ENCODE results near the gene FRMD4A.

FRMD4A gene

DNA sequence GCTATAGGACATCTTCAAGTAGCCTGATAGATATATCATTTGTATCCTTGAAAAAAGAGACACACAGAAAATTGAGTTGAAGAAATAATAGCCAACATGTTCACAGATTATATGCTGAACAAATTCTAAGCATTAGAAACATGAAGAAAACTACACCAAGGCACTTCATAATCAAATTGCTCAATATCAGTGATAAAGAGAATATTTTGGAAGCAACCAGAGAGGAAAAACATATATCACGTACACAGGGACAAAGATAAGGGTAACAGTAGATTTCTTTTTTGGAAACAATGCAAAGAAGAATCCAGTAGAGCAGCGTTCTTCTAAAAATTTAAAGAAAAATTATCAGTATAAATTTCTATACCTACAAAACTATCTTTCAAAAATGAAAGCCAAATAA is 6.0 kb upstream of the FRMD4A start:
- no peak for DNase-seq

DNA sequence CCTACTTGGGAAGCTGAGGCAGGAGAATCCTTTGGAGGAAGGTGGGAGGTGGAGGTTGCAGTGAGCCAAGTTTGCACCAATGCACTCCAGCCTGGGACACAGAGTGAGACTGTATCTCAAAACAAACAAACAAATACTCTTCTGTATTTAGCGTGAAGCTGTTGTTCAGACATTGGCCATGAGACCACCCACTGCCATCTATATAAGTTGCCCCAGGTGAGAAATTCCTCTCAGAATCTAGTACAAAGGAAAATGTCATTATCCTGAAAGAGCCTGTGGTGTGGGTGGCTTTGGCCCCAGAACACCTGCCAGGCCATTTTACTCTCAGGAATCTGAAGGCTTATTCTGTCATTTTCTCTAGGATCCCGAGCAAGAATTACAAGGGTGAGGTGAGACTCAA is 4.0 kb upstream of the FRMD4A start:
- no peak for DNase-seq

DNA sequence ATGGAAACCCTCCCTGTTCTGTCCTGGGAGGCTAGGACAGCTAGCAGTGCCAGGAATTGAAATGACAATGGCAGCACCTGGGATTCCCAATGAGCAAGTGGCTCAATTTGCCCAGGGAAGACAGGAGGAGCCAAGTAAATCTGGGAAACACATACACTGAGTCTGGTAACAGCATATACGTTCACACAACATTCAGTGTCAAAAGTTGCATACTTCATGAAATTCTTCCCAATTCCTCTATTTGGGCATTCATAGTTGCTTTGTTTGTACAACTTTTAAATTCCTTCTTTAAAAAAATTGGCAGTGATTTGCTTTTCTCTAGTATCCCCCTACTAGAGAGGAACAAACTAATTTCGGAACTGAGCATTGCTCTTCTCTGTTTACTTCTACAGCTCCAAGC is 2.9 kb upstream of the FRMD4A start:
- no peak for DNase-seq

DNA sequence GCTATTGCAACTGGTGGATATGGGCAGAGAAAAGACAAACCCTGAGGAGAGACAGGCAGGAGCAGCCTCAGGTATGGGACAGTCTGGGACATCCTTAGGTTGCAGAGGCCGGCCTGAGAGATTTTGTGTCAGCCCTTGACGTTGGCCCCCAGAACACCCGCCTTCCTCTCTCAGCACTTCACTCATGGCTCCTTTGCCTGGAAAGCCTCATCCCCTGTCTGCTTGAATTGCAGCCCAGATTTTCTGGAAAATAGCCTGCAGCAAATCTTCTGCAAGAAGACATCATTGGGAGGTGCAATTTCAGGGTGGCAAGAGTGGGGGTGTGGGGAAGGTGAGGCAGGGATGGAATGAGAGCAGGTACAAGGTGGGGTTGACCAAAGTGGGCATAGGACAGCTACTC is 2.2 kb upstream of the FRMD4A start:
- no peak for DNase-seq

DNA sequence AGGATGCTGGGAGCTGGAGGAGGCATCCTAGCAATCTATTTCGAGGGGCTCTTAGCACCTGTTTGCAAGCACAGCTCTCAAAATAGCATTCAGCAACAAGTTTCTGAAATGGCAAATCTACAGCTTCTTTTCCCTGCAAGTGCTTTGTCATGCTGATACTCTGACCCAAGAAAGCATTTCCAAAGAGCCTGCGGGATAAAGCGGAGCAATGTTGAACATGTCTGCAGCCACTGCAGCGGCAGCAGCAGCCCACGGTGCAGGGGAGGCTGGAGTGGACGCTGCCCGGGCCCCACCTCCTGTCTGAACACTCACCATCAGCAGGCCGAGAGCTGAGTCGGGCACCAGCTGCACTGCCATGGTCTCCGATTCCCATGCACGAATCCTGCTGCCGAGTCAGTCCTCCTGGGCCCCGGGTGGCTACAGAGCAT is 964 bp downstream of the FRMD4A start:
- no peak for DNase-seq

DNA sequence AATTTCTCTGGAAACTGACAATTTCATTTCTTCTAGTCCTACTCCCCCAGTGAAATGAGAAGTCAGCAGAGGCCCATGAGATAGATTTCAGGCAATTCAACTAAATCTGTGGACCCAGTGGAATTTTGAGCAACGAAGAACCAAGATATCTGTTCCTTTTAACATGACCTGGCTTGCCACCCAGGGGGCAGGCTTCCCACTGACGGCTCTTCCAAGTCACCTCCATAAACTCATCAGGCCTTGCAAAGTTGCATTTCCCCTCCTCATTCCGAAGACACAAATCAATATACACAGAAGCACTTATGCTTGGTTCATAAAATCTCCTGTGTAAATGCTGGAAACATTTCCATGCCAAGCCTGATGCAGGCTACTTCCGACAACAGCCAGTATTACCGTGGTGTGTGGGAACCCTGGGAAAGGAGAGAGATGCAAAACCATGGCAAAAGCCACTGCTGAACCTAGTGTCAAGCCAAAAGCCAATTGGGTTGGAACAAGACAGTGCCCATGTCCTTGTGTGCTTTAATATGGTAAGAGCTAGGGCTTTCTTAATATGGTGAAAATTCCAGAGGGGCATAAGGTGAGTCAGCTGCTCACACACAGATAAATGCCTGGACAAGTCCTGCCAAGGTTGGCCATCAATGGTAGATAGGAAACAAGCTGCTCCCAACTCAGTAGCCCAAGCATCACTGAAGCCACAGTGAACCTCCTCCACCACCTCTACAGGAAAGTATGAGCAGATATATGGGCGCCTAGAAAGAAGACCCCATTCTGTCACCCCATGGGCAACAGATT is 1.6 kb downstream of the FRMD4A start:
- no peak for DNase-seq

DNA sequence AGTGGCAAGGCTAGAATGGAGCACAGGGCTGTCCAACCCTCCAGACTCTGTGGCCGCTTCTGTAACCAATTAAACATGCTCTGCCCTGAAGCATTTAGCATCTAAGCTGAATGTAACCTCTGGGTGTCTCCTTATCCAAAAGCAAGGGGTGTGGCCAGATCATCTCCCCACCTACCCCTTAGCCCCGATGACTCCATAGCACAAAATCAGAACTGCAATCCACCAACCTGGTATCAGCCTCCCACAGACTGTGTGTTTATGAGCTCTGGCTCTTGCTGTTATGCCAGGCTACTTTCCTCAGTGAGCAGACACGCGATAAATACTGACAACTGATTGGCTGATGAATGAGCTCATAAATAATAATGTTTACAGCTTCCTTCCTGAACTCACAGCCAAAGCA is 3.2 kb downstream of the FRMD4A start:
- no peak for DNase-seq

DNA sequence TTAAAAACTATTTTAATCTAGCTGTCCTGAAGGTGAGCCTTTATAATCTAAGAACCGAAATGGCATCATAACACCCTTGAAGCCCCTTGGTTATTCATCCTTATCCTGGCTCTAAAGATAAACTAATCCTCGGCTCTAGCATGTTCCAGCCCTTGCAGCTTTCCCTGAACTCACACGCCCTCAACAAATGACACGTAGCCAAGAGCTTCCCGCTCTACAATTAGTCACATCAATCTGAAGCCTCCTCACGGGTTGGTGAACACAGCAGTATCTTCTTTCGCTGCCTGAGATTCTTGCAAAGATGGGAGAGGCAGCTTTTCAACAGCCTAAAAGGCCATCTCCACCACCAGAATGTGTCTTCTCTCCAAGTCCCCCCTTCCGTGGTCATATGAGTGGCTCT is 4.1 kb downstream of the FRMD4A start:
- DNase-seq: no peak

DNA sequence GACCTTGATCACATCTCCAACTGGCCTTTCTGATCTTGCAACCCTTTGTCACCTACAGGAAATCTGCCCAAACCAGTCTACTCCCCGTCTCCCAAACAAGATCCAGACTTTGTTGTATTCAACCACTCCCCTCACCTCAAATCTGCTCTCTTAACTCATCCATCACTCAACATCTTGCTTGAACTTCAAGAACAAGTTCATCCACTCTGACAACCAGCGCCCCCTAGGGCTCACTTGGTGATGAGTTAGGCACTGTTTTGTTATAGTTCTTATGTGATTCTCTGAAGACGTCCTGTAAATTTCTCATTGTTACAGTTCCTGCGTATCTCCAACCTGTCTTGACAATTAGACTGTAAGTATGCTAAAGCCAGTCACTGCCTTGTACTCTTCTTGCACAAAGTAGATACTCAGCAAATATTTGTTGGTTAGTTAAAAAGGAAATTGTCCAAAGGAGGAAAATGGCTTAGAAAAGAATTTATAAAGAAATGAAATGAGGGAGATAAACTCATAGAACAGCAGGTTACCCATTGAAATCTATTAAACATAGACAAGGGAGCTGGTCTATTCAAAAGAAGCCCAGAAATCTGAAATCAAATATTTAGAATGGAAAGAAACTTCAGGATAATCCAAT is 5.3 kb downstream of the FRMD4A start:
- DNase-seq: no peak

DNA sequence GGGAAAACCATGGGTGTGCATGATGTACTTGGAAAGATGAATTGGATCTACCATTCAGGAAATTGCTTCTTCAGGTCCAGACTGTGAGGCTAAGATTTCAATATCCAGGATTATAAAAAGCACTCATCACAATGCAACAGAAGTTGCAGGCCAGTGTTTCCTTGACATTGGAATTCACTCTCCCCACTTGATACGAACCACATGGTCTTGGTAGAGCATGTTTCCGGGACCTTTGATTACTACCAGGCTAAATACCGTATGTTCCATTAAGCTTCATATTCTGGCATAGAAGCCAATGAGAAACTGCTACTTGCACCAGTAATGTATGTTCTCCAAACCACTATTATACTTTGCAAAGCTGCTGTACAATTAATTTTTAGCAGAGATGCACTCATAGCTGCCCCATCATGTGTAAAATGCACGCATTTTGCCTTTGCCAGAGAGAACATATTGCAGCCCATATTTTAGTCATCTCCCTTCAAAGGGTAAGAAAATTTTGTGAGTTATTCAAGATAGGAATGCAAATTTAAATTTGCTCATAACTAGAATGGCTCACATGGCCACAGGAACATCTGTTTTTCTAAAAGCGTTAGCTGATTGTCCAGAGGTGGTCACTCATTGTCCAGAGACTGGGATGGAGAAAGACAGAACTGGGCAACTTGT is 8.1 kb downstream of the FRMD4A start:
- DNase-seq: no peak

DNA sequence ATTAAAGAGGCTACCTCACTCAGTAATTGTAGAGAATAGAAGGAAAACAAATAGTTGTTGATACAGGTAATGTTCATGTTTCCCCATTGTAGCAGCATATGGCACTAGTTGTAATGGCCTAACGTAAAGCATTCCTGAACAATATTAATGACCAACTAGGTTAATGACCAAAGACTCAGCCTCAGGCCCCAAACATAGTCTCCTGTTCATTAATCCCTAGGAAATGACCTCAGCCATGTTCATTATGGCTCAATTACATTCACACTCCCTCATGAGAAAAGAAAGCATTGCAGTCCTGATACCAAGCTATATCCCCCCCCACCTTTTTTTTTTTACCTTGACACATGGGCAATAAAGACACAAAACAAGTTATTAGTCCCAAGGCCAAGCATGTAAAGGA is 12.7 kb downstream of the FRMD4A start:
- no peak for DNase-seq

DNA sequence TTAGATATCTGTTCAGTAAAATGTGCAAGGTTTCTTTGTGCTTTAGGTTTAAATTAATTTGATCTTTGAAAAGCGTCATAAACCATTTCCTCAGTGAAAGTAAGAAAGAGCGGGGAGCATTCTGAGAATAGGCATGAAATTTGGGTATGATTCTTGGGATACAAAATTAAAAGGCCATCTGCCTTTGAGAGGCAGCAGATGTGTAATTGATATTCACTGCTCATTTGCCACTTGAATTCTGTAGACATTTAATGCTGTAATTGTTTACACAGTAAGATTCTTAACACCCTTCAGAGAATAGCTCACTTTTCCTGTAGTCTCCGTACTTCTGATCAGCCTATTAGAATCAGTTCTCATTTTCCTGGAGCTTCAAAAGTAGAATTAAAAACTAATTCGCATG is 18.7 kb downstream of the FRMD4A start:
- peak; percentile 55 for DNase-seq

DNA sequence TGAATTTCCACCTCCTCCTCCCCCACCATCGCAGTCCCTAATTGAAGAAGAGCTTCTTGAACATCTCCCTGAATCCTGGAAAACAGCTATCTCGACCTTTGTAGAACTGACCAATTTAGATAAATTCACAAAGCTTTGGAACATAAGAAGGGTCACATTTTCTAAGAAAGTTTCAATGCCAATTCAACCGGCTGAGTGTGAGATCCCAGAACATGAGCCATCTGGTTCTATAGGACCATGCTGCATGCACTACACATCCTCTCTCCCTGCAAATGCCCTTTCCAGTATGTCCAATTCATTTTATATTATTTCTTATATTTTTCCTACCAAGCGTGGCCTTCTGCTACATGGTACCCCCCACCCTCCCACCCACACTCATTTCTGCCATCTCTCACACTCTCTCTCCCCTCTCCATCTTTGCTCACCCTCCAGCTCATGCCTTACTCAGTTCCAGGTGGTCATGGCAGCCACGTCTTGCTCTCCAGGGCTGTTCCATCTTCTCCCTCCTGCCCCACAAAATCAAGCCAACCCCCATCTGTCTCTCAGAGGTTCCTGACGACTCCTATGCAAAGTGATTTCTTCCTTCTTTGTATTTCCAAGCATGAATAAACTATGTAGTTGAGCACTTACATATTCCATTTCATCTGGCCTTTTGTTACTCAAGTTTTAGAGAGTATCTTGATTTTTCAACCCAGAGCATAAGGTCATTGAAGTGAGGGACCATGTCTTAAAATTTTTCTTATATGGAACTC is 19.3 kb downstream of the FRMD4A start:
- DNase-seq: peak; percentile 30

DNA sequence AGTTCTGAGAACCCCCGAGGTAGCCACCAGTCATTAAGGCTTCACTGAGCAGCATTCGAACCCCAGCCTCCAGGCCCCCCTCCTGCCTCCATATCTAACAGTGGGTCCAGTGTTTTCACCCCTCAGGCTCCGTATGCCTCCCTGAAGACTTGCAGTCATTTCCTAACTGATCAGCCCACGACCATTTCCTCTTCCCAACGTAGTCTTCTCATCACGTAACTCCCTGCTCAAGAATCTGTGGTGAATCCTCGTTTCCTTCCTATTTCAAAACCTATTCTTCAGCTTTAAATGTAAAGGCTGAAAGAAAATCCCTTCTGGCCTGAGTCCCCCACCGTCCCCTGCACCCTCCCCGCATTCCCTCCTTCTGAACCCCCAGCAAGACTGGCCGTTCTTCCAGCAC is 21.1 kb downstream of the FRMD4A start:
- no peak for DNase-seq

DNA sequence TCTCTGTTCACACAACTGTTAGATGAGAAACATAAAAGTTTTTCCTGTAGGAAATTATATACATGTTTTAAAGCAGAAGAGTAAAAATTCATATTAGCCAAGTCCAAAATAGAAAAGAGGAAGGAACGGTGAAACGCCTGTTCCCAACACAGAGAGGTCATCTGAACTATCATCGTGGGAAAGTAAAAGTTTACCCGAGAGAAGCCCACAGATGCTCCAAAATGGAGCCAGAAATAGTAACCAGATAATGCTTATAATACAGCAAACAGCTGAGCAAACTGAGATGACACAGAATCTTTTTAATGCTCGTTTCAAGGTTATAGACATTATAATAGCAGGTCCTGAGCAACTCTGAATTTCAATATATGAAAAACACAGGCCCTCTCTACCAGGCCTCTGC is 24.5 kb downstream of the FRMD4A start:
- DNase-seq: no peak

DNA sequence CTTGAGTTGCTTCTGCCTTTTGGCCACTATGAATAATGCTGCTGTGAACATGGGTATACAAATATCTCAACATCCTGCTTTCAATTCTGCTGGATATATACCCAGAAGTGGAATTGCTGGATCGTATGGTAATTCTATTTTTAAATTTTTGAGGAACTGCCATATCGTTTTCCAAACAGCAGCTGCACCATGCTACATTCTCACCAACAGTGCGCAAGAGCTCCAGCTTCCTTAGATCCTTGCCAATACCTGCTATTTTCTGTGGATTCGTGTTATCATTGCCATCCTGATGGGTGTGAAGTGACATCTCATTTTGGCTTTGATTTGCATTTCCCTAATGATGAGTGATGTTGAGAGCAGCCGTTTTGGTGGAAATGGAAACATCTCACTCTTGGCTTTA is 26.7 kb downstream of the FRMD4A start:
- DNase-seq: no peak

DNA sequence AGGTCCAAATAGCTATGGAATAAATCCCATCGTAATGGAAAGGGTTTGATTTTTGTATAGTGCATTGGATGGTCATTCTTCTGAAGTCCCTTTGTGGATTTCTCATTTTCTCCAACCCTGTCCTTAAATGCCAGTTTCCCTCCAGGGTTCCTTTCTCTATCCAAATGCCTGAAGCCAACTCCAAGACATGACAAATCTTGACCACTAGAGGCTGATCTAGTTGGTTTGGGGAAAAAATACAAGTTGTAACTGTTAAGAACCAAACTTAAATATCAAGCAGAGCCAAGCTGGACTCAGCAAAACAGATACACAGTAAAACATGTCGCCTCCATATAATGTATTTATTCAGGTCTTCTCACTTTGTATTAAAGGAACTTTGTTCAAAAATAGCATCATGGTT is 28.7 kb downstream of the FRMD4A start:
- DNase-seq: no peak

DNA sequence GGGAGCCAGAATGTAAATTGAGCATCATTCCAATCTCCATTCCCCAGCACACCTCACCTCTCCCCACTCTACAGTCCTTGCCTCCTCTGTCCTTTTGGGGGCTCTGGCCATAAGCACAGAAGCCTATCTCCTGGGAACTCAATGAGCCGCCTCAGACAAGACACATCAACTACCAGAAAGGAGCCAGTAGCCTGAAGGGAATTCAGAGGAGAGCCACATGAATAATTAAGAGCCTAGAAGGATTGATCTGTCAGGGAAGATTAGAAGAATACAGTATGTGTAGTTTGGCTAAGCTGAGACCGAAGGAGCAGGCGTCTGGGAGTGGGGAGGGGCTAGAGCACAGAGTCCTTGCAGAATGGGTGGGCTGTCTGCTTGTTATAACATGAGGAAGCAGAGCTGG is 31.2 kb downstream of the FRMD4A start:
- DNase-seq: no peak

DNA sequence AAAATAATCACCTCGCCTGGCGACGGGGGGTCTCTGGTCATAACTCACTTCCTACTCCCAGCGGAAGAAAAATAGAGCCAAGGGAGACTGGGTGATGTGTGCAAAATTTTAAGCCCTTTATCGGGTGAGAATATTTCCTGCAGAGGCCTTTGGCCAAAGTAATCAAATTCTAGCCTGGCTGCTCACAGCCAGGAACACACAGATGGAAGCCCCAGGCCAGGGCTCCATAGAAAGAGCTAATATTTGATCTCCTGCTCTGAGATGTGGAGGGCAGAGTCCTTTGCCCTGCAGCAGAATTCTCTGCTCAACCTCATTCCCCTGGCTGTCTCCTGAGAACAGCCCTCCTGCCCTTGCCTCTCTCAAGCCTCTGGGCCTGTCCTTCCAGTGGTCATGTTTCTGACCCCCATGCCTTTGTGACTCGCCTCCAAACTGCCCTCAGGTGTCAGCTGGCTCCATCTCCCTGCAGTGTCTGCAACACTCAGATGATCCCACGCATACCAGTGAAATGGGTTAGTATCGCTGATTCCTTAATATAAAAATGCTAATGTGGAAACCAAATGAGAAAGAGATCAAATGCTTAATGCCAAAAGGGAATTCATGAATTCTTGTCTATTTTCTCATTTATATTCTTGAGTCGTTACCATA is 34.5 kb downstream of the FRMD4A start:
- DNase-seq: no peak

DNA sequence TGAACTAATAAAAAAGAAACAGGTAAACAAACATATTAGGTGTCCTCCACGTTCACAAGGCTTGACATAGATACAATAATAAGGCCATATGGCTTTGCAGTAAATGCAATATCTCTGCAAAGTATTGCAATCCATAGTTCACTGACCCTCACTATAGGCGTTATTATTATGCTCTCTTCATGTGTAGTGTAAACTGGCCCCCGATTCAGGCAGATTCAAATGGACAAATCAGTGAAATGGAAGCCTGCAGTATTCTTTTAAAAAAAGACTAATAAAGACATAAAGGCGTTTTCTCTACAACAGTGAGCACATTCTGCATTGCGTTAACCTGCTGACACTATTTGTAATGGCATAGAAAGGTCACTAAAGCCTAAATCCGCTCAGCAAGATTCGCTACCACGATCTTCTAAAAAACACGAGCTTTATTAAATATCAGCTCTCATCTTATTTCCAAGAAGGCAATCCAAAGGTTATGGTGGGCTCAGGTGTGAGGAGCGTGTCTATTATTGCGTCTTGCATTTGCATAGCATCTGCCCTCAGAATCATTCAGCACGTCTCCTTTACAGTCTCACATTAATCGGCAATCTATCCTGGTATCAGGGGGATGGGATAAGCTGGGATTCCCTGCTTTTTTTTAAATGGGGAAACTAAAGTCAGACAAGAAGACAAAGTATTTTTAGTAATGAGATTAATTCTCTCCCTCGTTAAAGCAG is 36.2 kb downstream of the FRMD4A start:
- no peak for DNase-seq

DNA sequence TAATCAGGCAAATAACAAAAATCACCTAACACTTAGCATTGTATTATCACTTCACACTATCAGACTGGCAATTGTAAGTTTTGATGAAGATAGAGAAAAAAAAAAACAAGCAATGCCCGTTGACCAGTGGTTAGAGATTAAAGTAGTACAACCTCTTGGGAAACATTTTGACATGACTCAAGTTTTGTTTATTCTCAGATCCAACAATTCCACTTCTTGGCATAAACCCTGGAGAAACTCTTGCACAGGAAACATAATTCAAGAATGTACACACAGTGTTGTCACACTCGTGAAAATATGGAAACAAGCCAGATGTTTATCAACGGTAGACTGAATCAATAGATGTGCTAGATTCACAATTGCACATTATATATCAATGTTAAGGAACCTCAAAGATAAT is 37.2 kb downstream of the FRMD4A start:
- DNase-seq: no peak

DNA sequence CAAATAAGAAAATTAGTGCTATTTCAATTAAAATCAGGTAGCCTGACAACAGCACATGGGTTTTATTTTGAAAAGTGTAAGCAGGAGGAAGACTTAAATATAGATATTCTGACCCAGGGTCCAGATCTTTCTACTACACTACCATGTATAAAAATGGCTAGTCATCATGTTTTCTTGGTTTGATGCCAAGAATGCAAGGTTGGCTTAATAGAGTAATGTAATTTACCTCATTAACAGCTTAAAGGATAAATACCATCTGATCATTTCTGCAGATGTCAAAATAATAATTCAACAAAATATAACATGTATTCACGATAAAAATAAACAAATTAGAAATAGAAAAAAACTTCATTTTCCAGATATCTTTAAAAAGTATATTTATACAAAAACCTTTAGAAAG is 39.4 kb downstream of the FRMD4A start:
- no peak for DNase-seq

Data from DMS 273 treated with DMSO at 0.1 percent for 48 hours (cell line).